HCT116 (cell line): ENCODE data around the gene CLEC16A. TPM values are rescaled to one million over a fixed set of nuclear protein-coding genes. Genes with fewer than 3 reads are reported as not detected.

Experiments used
- ATAC-seq: fragments of 200-7000 bp; cut with Tn5 transposase; 2 replicates; pipeline ENCODE4 v1.9.1; 2020; ENCODE audit warnings: mild to moderate bottlenecking, moderate library complexity
- BruUV-seq: library from RNA; stranded (reverse); fragments of 400-500 nt; replicated peaks from 2 replicates; lab custom pipeline; 2021; lab: Mats Ljungman, UMichigan
- CTCF ChIA-PET: fragments of 300-600 bp; sonication (Branson Sonifier 250); formaldehyde crosslinking; loops from one replicate; lab custom pipeline; 2021; ENCODE audit warnings: antibody characterized with exemption; lab: Charles Lee
- POLR2A ChIA-PET: fragments of 300-600, 350-600 bp; sonication (Branson Sonifier 250); formaldehyde crosslinking; loops from one replicate; lab custom pipeline; 2021; ENCODE audit warnings: antibody characterized with exemption; lab: Charles Lee
- RAD21 ChIA-PET, 2 experiments: fragments of 300-600 bp; sonication (Branson Sonifier 250); formaldehyde crosslinking; loops; one replicate each; lab custom pipeline; 2023; ENCODE audit warnings: low total read pairs in 2 of 2; ENCODE audit not compliant: uncharacterized antibody in 2 of 2, unreplicated experiment in 2 of 2, low non-redundant PET in 1 of 2; lab: Charles Lee
- DNase-seq: peaks from one replicate; pipeline ENCODE4 v3.0.0-alpha.2; 2010; ENCODE audit warnings: low read depth, low spot score
- H2AFZ ChIP-seq: fragments of 200-600 bp; shearing (Covaris generic), sonication (generic); 2 replicates; pipeline ENCODE4 v1.6.1; 2017; ENCODE audit warnings: low read depth, mixed run types, mixed read lengths, antibody characterized with exemption, low read length; ENCODE audit not compliant: poor library complexity, severe bottlenecking
- H3K27ac ChIP-seq: 2 replicates; pipeline ENCODE4 v1.5.1; 2012; ENCODE audit warnings: low read depth, low read length
- H3K27me3 ChIP-seq: fragments of 200-600 bp; sonication (generic); 2 replicates; pipeline ENCODE4 v1.6.1; 2016; ENCODE audit warnings: mixed run types, low read length, mixed read lengths; ENCODE audit not compliant: insufficient read depth
- H3K36me3 ChIP-seq, 2 experiments: fragments of 200-500 bp in 1 of 2; fragments of 200-600 bp in 1 of 2; sonication (Bioruptor generic) in 1 of 2; sonication (generic) in 1 of 2; 2 replicates each; pipeline versions ENCODE4 v1.5.1 to v1.6.1; 2014 to 2016; ENCODE audit warnings: low read length in 2 of 2, inconsistent platforms in 1 of 2, mixed read lengths in 1 of 2, mixed run types in 1 of 2; ENCODE audit not compliant: insufficient read depth in 2 of 2, control insufficient read depth in 1 of 2
- H3K4me1 ChIP-seq, 2 experiments: fragments of 200-600 bp in 1 of 2; sonication (generic) in 1 of 2; 2 replicates each; pipeline versions ENCODE4 v1.5.1 to v1.6.1; 2012 to 2017; ENCODE audit warnings: low read length in 2 of 2, inconsistent platforms in 1 of 2, mild to moderate bottlenecking in 1 of 2, mixed read lengths in 1 of 2, mixed run types in 1 of 2, moderate library complexity in 1 of 2; ENCODE audit not compliant: insufficient read depth in 2 of 2, control insufficient read depth in 1 of 2
- H3K4me2 ChIP-seq: fragments of 200-600 bp; sonication (generic); 2 replicates; pipeline ENCODE4 v1.6.1; 2017; ENCODE audit warnings: mixed run types, low read length, mixed read lengths
- H3K4me3 ChIP-seq, 2 experiments: fragments of 200-600 bp in 1 of 2; sonication (generic) in 1 of 2; replicated peaks in 1 of 2; 2 replicates each; pipeline ENCODE4 v1.5.1; 2011 to 2016; ENCODE audit warnings: low read length in 2 of 2, control low read depth in 1 of 2, low read depth in 1 of 2, mild to moderate bottlenecking in 1 of 2, mixed read lengths in 1 of 2, mixed run types in 1 of 2
- H3K79me2 ChIP-seq: fragments of 200-600 bp; sonication (generic); 2 replicates; pipeline ENCODE4 v1.6.1; 2017; ENCODE audit warnings: mild to moderate bottlenecking, mixed run types, low read length, moderate library complexity, mixed read lengths; ENCODE audit not compliant: insufficient read depth
- H3K9ac ChIP-seq: fragments of 200-600 bp; sonication (generic); 2 replicates; pipeline ENCODE4 v1.6.1; 2016; ENCODE audit warnings: low read length, mixed read lengths
- H3K9me2 ChIP-seq: fragments of 200-600 bp; sonication (generic), shearing (Covaris generic); 2 replicates; pipeline ENCODE4 v1.6.1; 2017; ENCODE audit warnings: mixed run types, mild to moderate bottlenecking, moderate library complexity; ENCODE audit not compliant: insufficient read depth
- H3K9me3 ChIP-seq, 2 experiments: fragments of 200-500 bp in 1 of 2; fragments of 200-600 bp in 1 of 2; sonication (Bioruptor generic) in 1 of 2; sonication (generic) in 1 of 2; 2 replicates each; pipeline ENCODE4 v1.6.1; 2014 to 2017; ENCODE audit warnings: low read length in 2 of 2, mixed read lengths in 2 of 2, inconsistent platforms in 1 of 2, low read depth in 1 of 2, mild to moderate bottlenecking in 1 of 2, mixed run types in 1 of 2, moderate library complexity in 1 of 2; ENCODE audit not compliant: control insufficient read depth in 1 of 2, insufficient read depth in 1 of 2
- H4K20me1 ChIP-seq: fragments of 200-600 bp; sonication (generic), shearing (Covaris generic); 2 replicates; pipeline ENCODE4 v1.6.1; 2017; ENCODE audit warnings: mixed run types, mild to moderate bottlenecking, moderate library complexity; ENCODE audit not compliant: insufficient read depth
- CBX3 ChIP-seq: IDR thresholded peaks from 2 replicates; pipeline ENCODE4 v1.6.1; 2012; ENCODE audit warnings: low read depth
- CEBPB ChIP-seq: IDR thresholded peaks from 2 replicates; pipeline ENCODE4 v1.6.1; 2012; ENCODE audit warnings: low read depth
- EGR1 ChIP-seq: IDR thresholded peaks from 2 replicates; pipeline ENCODE4 v1.6.1; 2012; ENCODE audit warnings: low read depth
- ELF1 ChIP-seq: IDR thresholded peaks from 2 replicates; pipeline ENCODE4 v1.6.1; 2012; ENCODE audit warnings: low read depth, borderline replicate concordance
- EZH2 ChIP-seq: fragments of 200-600 bp; sonication (generic); IDR thresholded peaks from 2 replicates; pipeline ENCODE4 v1.6.1; 2017; ENCODE audit warnings: antibody characterized with exemption, mixed run types
- POLR2A ChIP-seq: IDR thresholded peaks from 2 replicates; pipeline ENCODE4 v1.7.0; 2011; ENCODE audit warnings: borderline replicate concordance; ENCODE audit not compliant: insufficient read depth, insufficient read length; ENCODE audit errors: extremely low read depth
- SIN3A ChIP-seq: IDR thresholded peaks from 2 replicates; pipeline ENCODE4 v1.6.1; 2012; ENCODE audit warnings: low read depth
- SRF ChIP-seq: IDR thresholded peaks from 2 replicates; pipeline ENCODE4 v1.6.1; 2012; ENCODE audit warnings: low read depth
- YY1 ChIP-seq: IDR thresholded peaks from 2 replicates; pipeline ENCODE4 v1.6.1; 2011; ENCODE audit warnings: low read length, low read depth, moderate library complexity, mild to moderate bottlenecking; ENCODE audit not compliant: insufficient replicate concordance; ENCODE audit errors: extremely low read depth
- ZFX ChIP-seq: fragments of 450-650 bp; IDR thresholded peaks from 2 replicates; pipeline ENCODE4 v1.6.1; 2017
- ZNF274 ChIP-seq: fragments of 200-500 bp; sonication (Bioruptor generic); IDR thresholded peaks from 2 replicates; pipeline ENCODE4 v1.6.1; 2014; ENCODE audit warnings: mild to moderate bottlenecking, low read depth, low read length, inconsistent platforms
- intact Hi-C: fragments of 100-400 bp; cut with micrococcal nuclease; formaldehyde crosslinking; loops from 2 replicates; pipeline ENCODE4 v1.10.0; 2022
- total RNA-seq: library from RNA; stranded (reverse); gene quantifications from one replicate; pipeline ENCODE4 v1.2.1, GENCODE V29; 2021; ENCODE audit not compliant: unreplicated experiment
- TF ChIP-seq, protein P1 (sequence below): IDR thresholded peaks from 2 replicates; pipeline ENCODE4 v1.6.1; 2012; ENCODE audit warnings: low read depth
- TF ChIP-seq, protein P2 (sequence below): IDR thresholded peaks from 2 replicates; pipeline ENCODE4 v1.6.1; 2012

The CLEC16A gene
- total RNA-seq, 1 experiment from 2014 or later = 18.0 TPM

DNA sequence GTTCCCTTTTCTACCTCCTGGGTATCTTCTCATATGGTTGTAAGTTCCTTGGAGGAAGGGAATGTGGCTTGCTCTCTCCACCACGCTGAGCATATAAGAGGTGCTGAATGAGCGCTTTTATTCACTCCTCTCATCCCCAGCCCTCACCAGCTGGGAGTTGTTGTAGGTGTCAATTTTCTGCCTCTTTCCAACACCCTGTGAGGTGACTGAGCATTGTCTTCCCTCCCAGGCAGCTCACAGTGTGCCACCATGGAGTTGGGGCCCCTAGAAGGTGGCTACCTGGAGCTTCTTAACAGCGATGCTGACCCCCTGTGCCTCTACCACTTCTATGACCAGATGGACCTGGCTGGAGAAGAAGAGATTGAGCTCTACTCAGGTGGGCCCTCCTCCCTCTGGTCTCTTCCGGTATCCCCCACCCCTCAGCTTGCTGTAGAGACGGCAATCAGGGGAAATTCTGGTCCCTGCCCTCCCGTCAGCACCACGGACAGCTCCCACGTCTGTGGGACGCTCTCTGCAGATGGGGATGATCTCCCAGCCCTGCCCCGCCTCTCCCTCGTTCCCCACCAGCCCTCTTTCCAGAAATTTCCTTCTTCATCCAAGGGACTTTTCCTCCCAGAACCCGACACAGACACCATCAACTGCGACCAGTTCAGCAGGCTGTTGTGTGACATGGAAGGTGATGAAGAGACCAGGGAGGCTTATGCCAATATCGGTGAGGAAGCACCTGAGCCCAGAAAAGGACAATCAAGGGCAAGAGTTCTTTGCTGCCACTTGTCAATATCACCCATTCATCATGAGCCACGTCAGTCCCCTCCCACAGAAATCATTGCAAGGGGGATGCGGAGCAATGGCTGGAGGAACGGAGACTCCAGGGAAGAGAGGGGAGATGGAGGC, 49.1 kb upstream of the CLEC16A start:
- BruUV-seq = no TSS peak
- no peaks in the 10 kb centered on the region for H3K4me1 ChIP-seq
- H3K27ac ChIP-seq = no peak overlapping the region
- no peak overlapping the region for H2AFZ ChIP-seq
- ChIA-PET RAD21 (no interaction called here), CTCF (no interaction called here), POLR2A (no interaction called here)
- ATAC-seq (peak; percentile 38; the same call in 1 of the 2 replicates), DNase-seq (no peak)
- intact Hi-C loops = no loop called here
- H3K9me3 ChIP-seq = no peaks in the 10 kb centered on the region
- TF ChIP-seq EGR1 = no peak
- TF ChIP-seq, protein P1, sequence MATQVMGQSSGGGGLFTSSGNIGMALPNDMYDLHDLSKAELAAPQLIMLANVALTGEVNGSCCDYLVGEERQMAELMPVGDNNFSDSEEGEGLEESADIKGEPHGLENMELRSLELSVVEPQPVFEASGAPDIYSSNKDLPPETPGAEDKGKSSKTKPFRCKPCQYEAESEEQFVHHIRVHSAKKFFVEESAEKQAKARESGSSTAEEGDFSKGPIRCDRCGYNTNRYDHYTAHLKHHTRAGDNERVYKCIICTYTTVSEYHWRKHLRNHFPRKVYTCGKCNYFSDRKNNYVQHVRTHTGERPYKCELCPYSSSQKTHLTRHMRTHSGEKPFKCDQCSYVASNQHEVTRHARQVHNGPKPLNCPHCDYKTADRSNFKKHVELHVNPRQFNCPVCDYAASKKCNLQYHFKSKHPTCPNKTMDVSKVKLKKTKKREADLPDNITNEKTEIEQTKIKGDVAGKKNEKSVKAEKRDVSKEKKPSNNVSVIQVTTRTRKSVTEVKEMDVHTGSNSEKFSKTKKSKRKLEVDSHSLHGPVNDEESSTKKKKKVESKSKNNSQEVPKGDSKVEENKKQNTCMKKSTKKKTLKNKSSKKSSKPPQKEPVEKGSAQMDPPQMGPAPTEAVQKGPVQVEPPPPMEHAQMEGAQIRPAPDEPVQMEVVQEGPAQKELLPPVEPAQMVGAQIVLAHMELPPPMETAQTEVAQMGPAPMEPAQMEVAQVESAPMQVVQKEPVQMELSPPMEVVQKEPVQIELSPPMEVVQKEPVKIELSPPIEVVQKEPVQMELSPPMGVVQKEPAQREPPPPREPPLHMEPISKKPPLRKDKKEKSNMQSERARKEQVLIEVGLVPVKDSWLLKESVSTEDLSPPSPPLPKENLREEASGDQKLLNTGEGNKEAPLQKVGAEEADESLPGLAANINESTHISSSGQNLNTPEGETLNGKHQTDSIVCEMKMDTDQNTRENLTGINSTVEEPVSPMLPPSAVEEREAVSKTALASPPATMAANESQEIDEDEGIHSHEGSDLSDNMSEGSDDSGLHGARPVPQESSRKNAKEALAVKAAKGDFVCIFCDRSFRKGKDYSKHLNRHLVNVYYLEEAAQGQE = peak; percentile 96
- H3K4me2 ChIP-seq = no peak overlapping the region
- H3K9me2 ChIP-seq = no peaks in the 10 kb centered on the region
- peaks cover 16% of the 10 kb centered on the region for H3K27me3 ChIP-seq
- H3K79me2 ChIP-seq = no peaks in the 10 kb centered on the region
- no peaks in the 10 kb centered on the region for H3K36me3 ChIP-seq
- H3K4me3 ChIP-seq = no peak overlapping the region
- H3K9ac ChIP-seq = no peak overlapping the region
- H4K20me1 ChIP-seq = no peaks in the 10 kb centered on the region

DNA sequence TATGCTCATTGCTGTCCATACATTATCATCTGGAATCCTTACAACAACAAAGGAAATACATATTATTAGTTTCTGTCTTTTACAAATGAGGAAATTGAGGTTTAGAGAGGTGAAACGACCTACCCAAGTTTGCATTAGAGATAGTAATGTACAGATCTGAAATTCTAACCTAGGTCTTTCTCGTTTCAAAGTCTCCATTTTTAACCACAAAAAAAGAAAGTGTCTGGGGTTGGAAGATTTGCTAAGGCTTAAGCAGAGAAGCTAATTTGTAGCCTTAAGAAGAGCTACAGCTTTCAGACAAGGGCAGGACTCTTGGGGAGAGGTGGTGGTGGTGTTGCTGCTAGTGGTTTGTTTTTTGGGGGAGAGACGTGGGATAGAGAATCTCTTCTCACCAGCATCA, 48.2 kb upstream of the CLEC16A start:
- ChIA-PET RAD21 (no interaction called here), CTCF (no interaction called here), POLR2A (no interaction called here)
- intact Hi-C loops = no loop called here
- DNase-seq (no peak), ATAC-seq (no peak)
- H3K4me1 ChIP-seq = no peaks in the 10 kb centered on the region
- no peaks in the 10 kb centered on the region for H4K20me1 ChIP-seq
- H3K4me2 ChIP-seq = no peak overlapping the region
- H3K9ac ChIP-seq = no peak overlapping the region
- no peak for TF ChIP-seq YY1
- TF ChIP-seq POLR2A = no peak
- TF ChIP-seq CEBPB = no peak
- no peak for TF ChIP-seq CBX3
- no peak for TF ChIP-seq SIN3A
- TF ChIP-seq EGR1 = no peak
- TF ChIP-seq SRF = no peak
- no peak for TF ChIP-seq ELF1
- TF ChIP-seq ZFX = no peak
- TF ChIP-seq, protein P2, sequence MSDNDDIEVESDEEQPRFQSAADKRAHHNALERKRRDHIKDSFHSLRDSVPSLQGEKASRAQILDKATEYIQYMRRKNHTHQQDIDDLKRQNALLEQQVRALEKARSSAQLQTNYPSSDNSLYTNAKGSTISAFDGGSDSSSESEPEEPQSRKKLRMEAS = no peak
- no peak for TF ChIP-seq EZH2
- no peak for TF ChIP-seq ZNF274
- BruUV-seq = no TSS peak
- H2AFZ ChIP-seq = no peak overlapping the region
- H3K36me3 ChIP-seq = no peaks in the 10 kb centered on the region
- H3K27ac ChIP-seq = no peak overlapping the region
- no peaks in the 10 kb centered on the region for H3K9me3 ChIP-seq
- no peaks in the 10 kb centered on the region for H3K9me2 ChIP-seq
- H3K27me3 ChIP-seq = peaks cover 16% of the 10 kb centered on the region
- no peak overlapping the region for H3K4me3 ChIP-seq
- H3K79me2 ChIP-seq = no peaks in the 10 kb centered on the region
